ENCODE data around the gene DOC2B. TPM values are rescaled to one million over a fixed set of nuclear protein-coding genes. Genes with fewer than 3 reads are reported as not detected.
"Not testable (repeated sequence)": the region's sequence is repeated elsewhere in the genome, so short reads cannot be mapped to it uniquely, and the experiment has no call there.

Gene DOC2B
- total and polyA plus RNA-seq, 4 donors: 0.13 to 35.3 (median 8.2) TPM

DNA sequence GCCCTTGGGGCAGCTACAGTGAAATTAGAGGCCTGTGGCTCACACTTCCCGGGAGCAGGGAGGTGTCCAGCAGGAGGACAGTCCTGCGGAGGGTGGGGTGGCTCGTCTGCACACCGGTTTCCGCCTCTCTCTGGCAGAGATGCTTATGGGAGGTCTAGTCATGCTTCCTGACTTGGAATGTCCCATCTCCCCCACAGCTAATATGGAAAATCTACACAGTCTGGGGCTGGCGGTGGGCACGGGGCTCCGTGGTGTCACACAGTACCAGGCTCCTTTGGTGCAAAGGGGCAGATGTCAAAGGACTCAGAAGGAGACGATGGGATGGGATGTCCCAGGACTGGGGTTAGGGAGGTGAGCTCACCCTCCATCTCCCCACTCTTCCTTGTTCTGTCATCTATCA, 44.1 kb upstream of the DOC2B start:
- DNase-seq (peak; percentile 36 to 57), ATAC-seq (ENCODE audit: low FRiP score) (no peak)
- H3K4me1 ChIP-seq (ENCODE audit: control insufficient read depth in 1 of 2, insufficient read depth in 2 of 2, low read length in 2 of 2): no peaks in the 10 kb centered on the region
- intact Hi-C loops (cut with DNase I): no loop called here
- no peak overlapping the region for H3K27ac ChIP-seq (ENCODE audit: low read depth in 1 of 2, low read length in 2 of 2)
- no peaks in the 10 kb centered on the region for H3K36me3 ChIP-seq (ENCODE audit: control insufficient read depth in 1 of 2, insufficient read depth in 2 of 2, low read length in 1 of 2)
- no peaks in the 10 kb centered on the region for H3K9me3 ChIP-seq (ENCODE audit: control insufficient read depth, low read length)
- H3K4me3 ChIP-seq (ENCODE audit: low read length in 2 of 2): no peak overlapping the region
- no peaks in the 10 kb centered on the region for H3K27me3 ChIP-seq (ENCODE audit: control insufficient read depth in 1 of 2, insufficient read depth in 2 of 2, low read length in 1 of 2)
- 95 to 96% methylated on average over 9 of the region's 9 CpGs for WGBS, 2 donors

DNA sequence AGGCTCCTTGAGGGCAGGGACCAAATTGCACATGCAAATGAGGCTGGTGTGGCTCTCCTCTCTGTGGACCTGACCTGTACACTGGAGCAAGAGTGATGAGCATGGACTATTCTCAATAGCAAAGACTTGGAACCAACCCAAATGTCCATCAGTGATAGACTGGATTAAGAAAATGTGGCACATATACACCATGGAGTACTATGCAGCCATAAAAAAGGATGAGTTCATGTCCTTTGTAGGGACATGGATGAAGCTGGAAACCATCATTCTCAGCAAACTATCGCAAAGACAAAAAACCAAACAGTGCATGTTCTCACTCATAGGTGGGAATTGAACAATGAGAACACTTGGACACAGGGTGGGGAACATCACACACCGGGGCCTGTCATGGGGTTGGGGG, 43.1 kb upstream of the DOC2B start:
- H3K4me1 ChIP-seq (ENCODE audit: control insufficient read depth in 1 of 2, insufficient read depth in 2 of 2, low read length in 2 of 2); H3K9me3 ChIP-seq (ENCODE audit: control insufficient read depth, low read length); H3K4me3 ChIP-seq (ENCODE audit: low read length in 2 of 2); ATAC-seq (ENCODE audit: low FRiP score); H3K36me3 ChIP-seq (ENCODE audit: control insufficient read depth in 1 of 2, insufficient read depth in 2 of 2, low read length in 1 of 2); DNase-seq; H3K27me3 ChIP-seq (ENCODE audit: control insufficient read depth in 1 of 2, insufficient read depth in 2 of 2, low read length in 1 of 2); H3K27ac ChIP-seq (ENCODE audit: low read depth in 1 of 2, low read length in 2 of 2); intact Hi-C loops (cut with DNase I): not testable (repeated sequence)
- WGBS, 2 donors: 94 to 97% methylated on average over 2 of the region's 2 CpGs

DNA sequence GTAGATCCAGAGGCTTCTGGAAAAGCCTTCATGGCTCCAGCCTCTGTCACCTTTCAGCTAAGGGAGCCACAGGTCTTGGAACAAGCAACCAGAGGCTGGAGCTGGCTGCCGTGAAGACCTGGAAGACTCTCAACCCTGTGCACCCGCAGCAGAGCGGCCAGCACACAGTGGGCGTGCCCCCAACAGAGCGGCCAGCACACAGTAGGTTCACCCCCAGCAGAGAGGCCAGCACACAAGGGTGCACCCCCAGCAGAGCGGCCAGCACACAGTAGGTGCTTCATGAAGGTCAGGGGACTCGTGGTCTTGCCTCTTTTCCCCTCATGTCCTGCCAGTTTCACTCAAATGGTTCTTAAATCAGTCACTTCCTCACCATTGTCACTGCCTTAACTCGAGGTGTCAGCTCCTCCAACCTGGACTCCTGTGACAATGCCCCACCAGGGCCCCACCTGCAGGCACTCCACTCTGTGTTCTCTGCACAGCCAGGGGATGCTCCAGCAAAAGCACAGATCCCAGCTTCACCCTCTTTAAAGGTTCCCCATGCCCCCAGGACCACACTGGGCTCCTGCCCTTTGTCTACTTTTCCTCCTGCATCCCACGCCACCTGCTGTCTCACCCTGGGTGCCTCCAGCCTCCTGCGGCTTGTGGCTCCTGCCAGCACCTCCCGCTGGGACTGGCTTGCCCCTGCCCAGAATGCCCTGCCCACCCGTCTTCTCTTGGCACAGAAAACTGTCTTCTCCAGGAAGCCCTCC, 42.4 kb upstream of the DOC2B start:
- WGBS, 2 donors: 77 to 81% methylated on average over 12 of the region's 12 CpGs
- Histone ChIP-seq H3K4me1 (ENCODE audit: control insufficient read depth in 1 of 2, insufficient read depth in 2 of 2, low read length in 2 of 2) (no peaks in the 10 kb centered on the region), H3K36me3 (ENCODE audit: control insufficient read depth in 1 of 2, insufficient read depth in 2 of 2, low read length in 1 of 2) (no peaks in the 10 kb centered on the region), H3K27me3 (ENCODE audit: control insufficient read depth in 1 of 2, insufficient read depth in 2 of 2, low read length in 1 of 2) (no peaks in the 10 kb centered on the region), H3K27ac (ENCODE audit: low read depth in 1 of 2, low read length in 2 of 2) (no peak overlapping the region), H3K9me3 (ENCODE audit: control insufficient read depth, low read length) (no peaks in the 10 kb centered on the region), H3K4me3 (ENCODE audit: low read length in 2 of 2) (no peak overlapping the region)
- DNase-seq (peak; percentile 38 to 60), ATAC-seq (ENCODE audit: low FRiP score) (no peak)
- intact Hi-C loops (cut with DNase I): no loop called here

DNA sequence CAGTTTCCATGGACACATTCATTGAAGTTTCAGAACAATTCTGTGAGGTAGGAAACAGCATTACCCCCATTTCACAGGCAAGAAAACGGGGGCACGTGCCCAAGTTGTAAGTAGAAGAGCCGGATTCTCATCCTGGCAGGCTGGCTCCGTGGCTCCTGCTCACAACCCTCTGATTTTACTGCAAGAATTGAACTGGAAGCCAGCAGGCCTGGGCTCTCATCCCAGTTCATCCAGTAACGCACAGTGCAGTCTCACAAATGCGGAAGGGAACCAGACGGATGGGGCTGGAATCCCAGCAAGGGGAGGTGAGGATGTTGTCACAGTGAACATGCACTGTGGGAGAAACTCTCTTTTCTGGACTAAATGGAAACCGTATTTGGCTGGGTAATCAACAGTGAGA, 40.7 kb upstream of the DOC2B start:
- H3K4me1 ChIP-seq (ENCODE audit: control insufficient read depth in 1 of 2, insufficient read depth in 2 of 2, low read length in 2 of 2): no peaks in the 10 kb centered on the region
- no peak overlapping the region for H3K27ac ChIP-seq (ENCODE audit: low read depth in 1 of 2, low read length in 2 of 2)
- no peak overlapping the region for H3K4me3 ChIP-seq (ENCODE audit: low read length in 2 of 2)
- ATAC-seq (ENCODE audit: low FRiP score) (no peak), DNase-seq (peak; percentile 52 to 63)
- H3K27me3 ChIP-seq (ENCODE audit: control insufficient read depth in 1 of 2, insufficient read depth in 2 of 2, low read length in 1 of 2): no peaks in the 10 kb centered on the region
- H3K36me3 ChIP-seq (ENCODE audit: control insufficient read depth in 1 of 2, insufficient read depth in 2 of 2, low read length in 1 of 2): no peaks in the 10 kb centered on the region
- no peaks in the 10 kb centered on the region for H3K9me3 ChIP-seq (ENCODE audit: control insufficient read depth, low read length)
- intact Hi-C loops (cut with DNase I): no loop called here
- WGBS, 2 donors: 86% methylated on average over 8 of the region's 8 CpGs

DNA sequence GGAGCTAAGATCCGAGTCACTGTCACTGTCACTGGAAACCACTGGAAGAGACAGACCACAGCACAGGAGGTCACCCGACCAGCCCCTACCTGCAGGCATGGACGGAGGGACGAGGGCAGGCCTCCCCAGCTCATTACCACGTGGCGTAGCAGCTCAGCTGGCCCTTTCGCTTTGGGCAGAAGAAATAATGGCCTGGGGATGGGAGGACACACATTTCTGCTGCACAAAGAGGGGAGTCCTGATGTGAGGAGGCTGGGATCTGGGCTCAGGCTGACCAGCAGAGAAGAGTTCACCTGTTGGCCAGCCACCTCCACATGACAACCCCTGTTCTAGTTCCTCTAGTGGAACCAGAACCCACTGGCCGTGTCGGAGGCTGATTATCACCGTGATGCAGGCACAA, 38.2 kb upstream of the DOC2B start:
- no peak overlapping the region for H3K27ac ChIP-seq (ENCODE audit: low read depth in 1 of 2, low read length in 2 of 2)
- H3K27me3 ChIP-seq (ENCODE audit: control insufficient read depth in 1 of 2, insufficient read depth in 2 of 2, low read length in 1 of 2): no peaks in the 10 kb centered on the region
- DNase-seq: peak in 1 of 2 donors; percentile 24
- H3K36me3 ChIP-seq (ENCODE audit: control insufficient read depth in 1 of 2, insufficient read depth in 2 of 2, low read length in 1 of 2): no peaks in the 10 kb centered on the region
- H3K4me3 ChIP-seq (ENCODE audit: low read length in 2 of 2): no peak overlapping the region
- H3K4me1 ChIP-seq (ENCODE audit: control insufficient read depth in 1 of 2, insufficient read depth in 2 of 2, low read length in 2 of 2): no peaks in the 10 kb centered on the region
- intact Hi-C loops (cut with DNase I): no loop called here
- WGBS, 2 donors: 92 to 93% methylated on average over 10 of the region's 10 CpGs
- no peak for ATAC-seq (ENCODE audit: low FRiP score)
- no peaks in the 10 kb centered on the region for H3K9me3 ChIP-seq (ENCODE audit: control insufficient read depth, low read length)

DNA sequence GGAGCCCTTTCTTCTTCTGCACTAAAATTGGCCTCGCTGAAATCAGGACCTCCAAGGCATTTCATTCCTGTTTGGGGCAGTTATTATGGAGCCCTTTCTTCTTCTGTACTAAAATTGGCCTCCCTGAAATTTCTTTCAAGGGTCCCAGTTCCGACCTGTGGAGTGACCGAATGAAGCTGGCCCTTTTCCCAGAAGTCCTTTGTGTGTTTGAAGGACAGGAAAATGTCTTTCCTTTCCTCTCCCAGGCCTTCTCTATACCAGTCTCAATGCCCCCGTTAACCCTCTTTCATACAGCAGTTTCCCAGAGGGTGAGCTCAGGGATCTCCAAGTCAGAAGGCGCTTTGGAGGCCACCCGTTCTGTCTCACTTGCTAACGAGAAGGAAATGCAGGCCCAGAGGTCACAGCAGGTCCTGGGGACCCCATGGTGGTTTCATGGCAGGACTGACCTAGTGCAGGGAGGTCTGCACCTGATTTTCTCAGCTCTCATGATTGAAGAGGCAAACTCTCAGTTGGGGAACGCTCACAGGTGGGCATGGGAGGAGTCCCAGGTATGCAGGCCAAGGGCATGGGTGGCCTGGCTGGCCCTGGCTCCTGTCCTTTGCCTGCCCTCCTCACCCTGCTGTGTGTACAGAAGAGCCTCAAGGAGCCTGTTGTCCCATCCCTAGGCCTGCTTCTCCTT, 37.1 kb upstream of the DOC2B start:
- Histone ChIP-seq H3K36me3 (ENCODE audit: control insufficient read depth in 1 of 2, insufficient read depth in 2 of 2, low read length in 1 of 2) (no peaks in the 10 kb centered on the region), H3K27ac (ENCODE audit: low read depth in 1 of 2, low read length in 2 of 2) (no peak overlapping the region), H3K27me3 (ENCODE audit: control insufficient read depth in 1 of 2, insufficient read depth in 2 of 2, low read length in 1 of 2) (no peaks in the 10 kb centered on the region), H3K9me3 (ENCODE audit: control insufficient read depth, low read length) (no peaks in the 10 kb centered on the region), H3K4me1 (ENCODE audit: control insufficient read depth in 1 of 2, insufficient read depth in 2 of 2, low read length in 2 of 2) (no peaks in the 10 kb centered on the region), H3K4me3 (ENCODE audit: low read length in 2 of 2) (no peak overlapping the region)
- ATAC-seq (ENCODE audit: low FRiP score) (no peak), DNase-seq (peak; percentile 21 to 42)
- WGBS, 2 donors: 83 to 86% methylated on average over 8 of the region's 8 CpGs
- intact Hi-C loops (cut with DNase I): no loop called here

DNA sequence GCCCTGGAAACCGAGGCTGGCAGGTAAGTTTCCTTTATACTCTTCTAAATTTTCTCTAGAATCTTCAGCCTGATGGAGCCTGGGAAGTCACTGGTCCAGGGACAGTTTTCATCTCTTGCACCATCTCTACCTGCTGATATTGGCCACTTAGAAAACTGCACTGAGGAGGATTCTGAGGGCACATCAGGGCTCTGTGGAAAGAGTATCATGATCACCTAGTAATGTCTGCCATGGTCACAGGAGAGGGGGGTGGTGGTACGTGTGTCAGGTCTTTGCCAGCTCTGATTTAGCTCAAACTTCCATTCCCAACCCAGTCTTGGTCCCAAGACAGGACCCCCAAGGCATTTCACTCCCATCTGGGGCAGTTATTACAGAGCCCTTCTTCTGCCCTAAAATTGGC, 35.2 kb upstream of the DOC2B start:
- WGBS, 2 donors: 61 to 78% methylated on average over 2 of the region's 2 CpGs
- H3K4me3 ChIP-seq (ENCODE audit: low read length in 2 of 2): no peak overlapping the region
- H3K27ac ChIP-seq (ENCODE audit: low read depth in 1 of 2, low read length in 2 of 2): no peak overlapping the region
- peak; percentile 2 to 7 for DNase-seq
- H3K4me1 ChIP-seq (ENCODE audit: control insufficient read depth in 1 of 2, insufficient read depth in 2 of 2, low read length in 2 of 2): no peaks in the 10 kb centered on the region
- ATAC-seq (ENCODE audit: low FRiP score): no peak
- intact Hi-C loops (cut with DNase I): no loop called here
- no peaks in the 10 kb centered on the region for H3K9me3 ChIP-seq (ENCODE audit: control insufficient read depth, low read length)
- H3K36me3 ChIP-seq (ENCODE audit: control insufficient read depth in 1 of 2, insufficient read depth in 2 of 2, low read length in 1 of 2): no peaks in the 10 kb centered on the region
- H3K27me3 ChIP-seq (ENCODE audit: control insufficient read depth in 1 of 2, insufficient read depth in 2 of 2, low read length in 1 of 2): no peaks in the 10 kb centered on the region

DNA sequence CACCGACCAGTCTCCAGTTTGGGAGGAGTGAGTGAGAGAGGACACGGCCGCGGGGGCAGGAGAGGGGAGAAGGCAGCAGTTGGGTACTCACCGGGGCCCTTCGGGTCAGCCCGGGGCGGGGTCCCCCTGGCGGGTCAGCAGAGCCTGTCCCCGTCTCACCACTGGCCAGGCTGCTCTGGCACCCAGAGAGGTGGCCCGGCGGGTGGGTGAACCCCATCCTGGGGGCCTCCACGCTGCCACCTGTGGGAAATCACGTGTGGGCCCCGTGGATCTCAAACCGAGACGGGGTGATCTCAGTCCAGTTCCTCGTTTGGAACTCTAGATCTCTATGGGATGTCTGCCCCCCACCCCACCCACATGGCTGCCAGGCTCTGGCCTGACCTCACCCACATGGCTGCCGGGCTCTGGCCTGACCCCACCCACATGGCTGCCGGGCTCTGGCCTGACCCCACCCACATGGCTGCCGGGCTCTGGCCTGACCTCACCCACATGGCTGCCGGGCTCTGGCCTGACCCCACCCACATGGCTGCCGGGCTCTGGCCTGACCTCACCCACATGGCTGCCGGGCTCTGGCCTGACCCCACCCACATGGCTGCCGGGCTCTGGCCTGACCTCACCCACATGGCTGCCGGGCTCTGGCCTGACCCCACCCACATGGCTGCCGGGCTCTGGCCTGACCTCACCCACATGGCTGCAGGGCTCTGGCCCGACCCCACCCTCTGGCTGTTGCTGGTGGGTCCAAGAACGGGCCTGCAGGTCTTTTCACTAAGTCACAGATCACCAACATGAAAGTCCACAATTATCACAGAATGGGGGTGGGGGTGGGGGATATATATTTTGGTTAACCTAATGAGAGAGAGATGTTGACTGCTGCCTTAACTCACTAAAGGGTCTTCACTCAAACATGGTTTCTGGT, 34.4 kb upstream of the DOC2B start:
- DNase-seq: peak; percentile 46 to 76
- H3K4me1 ChIP-seq (ENCODE audit: control insufficient read depth in 1 of 2, insufficient read depth in 2 of 2, low read length in 2 of 2); H3K27me3 ChIP-seq (ENCODE audit: control insufficient read depth in 1 of 2, insufficient read depth in 2 of 2, low read length in 1 of 2); intact Hi-C loops (cut with DNase I); H3K36me3 ChIP-seq (ENCODE audit: control insufficient read depth in 1 of 2, insufficient read depth in 2 of 2, low read length in 1 of 2); H3K4me3 ChIP-seq (ENCODE audit: low read length in 2 of 2); H3K27ac ChIP-seq (ENCODE audit: low read depth in 1 of 2, low read length in 2 of 2); ATAC-seq (ENCODE audit: low FRiP score); H3K9me3 ChIP-seq (ENCODE audit: control insufficient read depth, low read length): not testable (repeated sequence)
- WGBS, 2 donors: 50 to 64% methylated on average over 12 to 25 of the region's 29 CpGs
